ENCODE measurements around the gene ERC2.

- TF ChIP-seq CTCF (conservative IDR thresholded peaks at IDR 0.05; ENCODE audit: low read length) (no peak), EZH2phosphoT487 (IDR thresholded peaks at IDR 0.05; ENCODE audit: borderline replicate concordance) (no peak)
Measured at GRCh38 chr3:55607175-55607574, 861.1 kb downstream of the ERC2 start.
